Activated naive CD8-positive, alpha-beta T cell treated with anti-CD3 and anti-CD28 coated beads, Interleukin-2, amount 10 ng/mL, durations not matched to agents 7 days and 5 days (primary cell): ENCODE measurements around the gene TOP2A. TPM values are rescaled to one million over a fixed set of nuclear protein-coding genes. Genes with fewer than 3 reads are reported as not detected.
A peak's percentile ranks its signal among the peaks of the same experiment; 100 is the strongest.
"Not testable (repeated sequence)": the region's sequence is repeated elsewhere in the genome, so short reads cannot be mapped to it uniquely, and the experiment has no call there.

ENCODE experiments used
- ATAC-seq: fragments of 150-1000 bp; cut with Tn5 transposase; one replicate; pipeline ENCODE4 v1.10.0; 2021; ENCODE audit warnings: low read depth, moderate library complexity
- POLR2A ChIA-PET: fragments of 350-600 bp; sonication (Branson Sonifier 250); formaldehyde crosslinking; loops from one replicate; lab custom pipeline; 2021; ENCODE audit warnings: antibody characterized with exemption; lab: Charles Lee
- DNase-seq: peaks from one replicate; pipeline ENCODE4 v3.0.0; 2021
- H3K27ac Mint-ChIP-seq: one replicate; pipeline ENCODE4 v1.8.0; 2022; ENCODE audit warnings: mild to moderate bottlenecking, mixed read lengths
- H3K27me3 Mint-ChIP-seq: one replicate; pipeline ENCODE4 v1.8.0; 2022; ENCODE audit warnings: mild to moderate bottlenecking, moderate library complexity, mixed read lengths
- H3K36me3 Mint-ChIP-seq: one replicate; pipeline ENCODE4 v1.8.0; 2021; ENCODE audit warnings: mild to moderate bottlenecking, mixed read lengths
- H3K4me1 Mint-ChIP-seq: one replicate; pipeline ENCODE4 v1.8.0; 2021; ENCODE audit warnings: mixed read lengths
- H3K4me3 Mint-ChIP-seq: one replicate; pipeline ENCODE4 v1.8.0; 2022; ENCODE audit warnings: mild to moderate bottlenecking, moderate library complexity, mixed read lengths
- H3K9me3 Mint-ChIP-seq: one replicate; pipeline ENCODE4 v1.8.0; 2021; ENCODE audit warnings: mixed read lengths
- total RNA-seq, 2 experiments: library from RNA; stranded (reverse); gene quantifications; one replicate each; pipeline ENCODE4 v1.2.3, GENCODE V29; 2021

Gene TOP2A
- total RNA-seq, 2 experiments from 2014 or later = 313 to 314 TPM

- H3K4me3 Mint-ChIP-seq = no peak overlapping the region
Measured at GRCh38 chr17:40377832-40378231, 39.9 kb downstream of the TOP2A start.

GRCh38 chr17:40376541-40376940 is 41.2 kb downstream of the TOP2A start:
- H3K36me3 Mint-ChIP-seq, H3K27ac Mint-ChIP-seq, POLR2A ChIA-PET, DNase-seq, H3K9me3 Mint-ChIP-seq: not testable (repeated sequence)
- Mint-ChIP-seq H3K27me3 (peaks cover 16% of the 10 kb centered on the region), H3K4me1 (peaks cover 11% of the 10 kb centered on the region), H3K4me3 (peak overlapping the region; percentile 21)
- peak; percentile 18 for ATAC-seq

More at GRCh38 chr17:40377832-40378231, 39.9 kb downstream of the TOP2A start:
- Mint-ChIP-seq H3K36me3 (no peaks in the 10 kb centered on the region), H3K9me3 (peaks cover 4% of the 10 kb centered on the region), H3K4me1 (peaks cover 7% of the 10 kb centered on the region), H3K27me3 (peaks cover 16% of the 10 kb centered on the region), H3K27ac (no peak overlapping the region)
- ATAC-seq (no peak), DNase-seq (no peak)
- POLR2A ChIA-PET = no interaction called here

- H3K27ac Mint-ChIP-seq, DNase-seq, H3K9me3 Mint-ChIP-seq, H3K36me3 Mint-ChIP-seq, ATAC-seq, POLR2A ChIA-PET, H3K4me3 Mint-ChIP-seq: not testable (repeated sequence)
- Mint-ChIP-seq H3K4me1 (peaks cover 11% of the 10 kb centered on the region), H3K27me3 (peaks cover 16% of the 10 kb centered on the region)
Measured at GRCh38 chr17:40375786-40376185, 41.9 kb downstream of the TOP2A start.

GRCh38 chr17:40374821-40375498 is 42.7 kb downstream of the TOP2A start:
- DNase-seq (no peak), ATAC-seq (no peak)
- POLR2A ChIA-PET = no interaction called here
- Mint-ChIP-seq H3K4me3 (no peak overlapping the region), H3K27ac (no peak overlapping the region), H3K4me1 (peaks cover 11% of the 10 kb centered on the region), H3K9me3 (peaks cover 4% of the 10 kb centered on the region), H3K36me3 (no peaks in the 10 kb centered on the region), H3K27me3 (peaks cover 14% of the 10 kb centered on the region)

GRCh38 chr17:40373999-40374398 is 43.7 kb downstream of the TOP2A start:
- no peaks in the 10 kb centered on the region for H3K36me3 Mint-ChIP-seq
- ATAC-seq (no peak), DNase-seq (no peak)
- H3K9me3 Mint-ChIP-seq = peaks cover 4% of the 10 kb centered on the region
- peaks cover 12% of the 10 kb centered on the region for H3K4me1 Mint-ChIP-seq
- no peak overlapping the region for H3K4me3 Mint-ChIP-seq
- no peak overlapping the region for H3K27ac Mint-ChIP-seq
- POLR2A ChIA-PET = no interaction called here
- peaks cover 12% of the 10 kb centered on the region for H3K27me3 Mint-ChIP-seq

GRCh38 chr17:40373324-40373723 is 44.4 kb downstream of the TOP2A start:
- POLR2A ChIA-PET = interaction anchor here (0.8 kb wide), 1 partner anchor 71 kb away, joined by 3 read pairs; no protein-coding TSS in a partner anchor
- Mint-ChIP-seq H3K4me1 (peaks cover 12% of the 10 kb centered on the region), H3K4me3 (no peak overlapping the region), H3K27ac (no peak overlapping the region), H3K27me3 (peaks cover 8% of the 10 kb centered on the region), H3K9me3 (peaks cover 4% of the 10 kb centered on the region), H3K36me3 (no peaks in the 10 kb centered on the region)
- DNase-seq (no peak), ATAC-seq (no peak)

GRCh38 chr17:40372644-40373043 is 45.1 kb downstream of the TOP2A start:
- H3K27me3 Mint-ChIP-seq, DNase-seq, H3K36me3 Mint-ChIP-seq, H3K4me3 Mint-ChIP-seq, H3K9me3 Mint-ChIP-seq, ATAC-seq, H3K27ac Mint-ChIP-seq: not testable (repeated sequence)
- H3K4me1 Mint-ChIP-seq = peaks cover 12% of the 10 kb centered on the region
- POLR2A ChIA-PET = interaction anchor here (0.8 kb wide), 1 partner anchor 72 kb away, joined by 3 read pairs; no protein-coding TSS in a partner anchor

- POLR2A ChIA-PET = no interaction called here
- H3K9me3 Mint-ChIP-seq = peaks cover 4% of the 10 kb centered on the region
- H3K27ac Mint-ChIP-seq = no peak overlapping the region
- ATAC-seq (no peak), DNase-seq (peak; percentile 12)
- no peaks in the 10 kb centered on the region for H3K36me3 Mint-ChIP-seq
- H3K4me3 Mint-ChIP-seq = no peak overlapping the region
- H3K27me3 Mint-ChIP-seq = peaks cover 7% of the 10 kb centered on the region
- H3K4me1 Mint-ChIP-seq = peaks cover 11% of the 10 kb centered on the region
Measured at GRCh38 chr17:40372031-40372430, 45.7 kb downstream of the TOP2A start.

- DNase-seq = peak; percentile 33
- H3K36me3 Mint-ChIP-seq = no peaks in the 10 kb centered on the region
- no peak overlapping the region for H3K27ac Mint-ChIP-seq
- no peak overlapping the region for H3K4me3 Mint-ChIP-seq
- POLR2A ChIA-PET = no interaction called here
- peaks cover 8% of the 10 kb centered on the region for H3K4me1 Mint-ChIP-seq
- ATAC-seq = peak; percentile 80
- H3K27me3 Mint-ChIP-seq = peaks cover under 1% of the 10 kb centered on the region
- peaks cover under 1% of the 10 kb centered on the region for H3K9me3 Mint-ChIP-seq
Measured at GRCh38 chr17:40371261-40371929, 46.3 kb downstream of the TOP2A start.

- H3K4me1 Mint-ChIP-seq = peaks cover 8% of the 10 kb centered on the region
- no peak for ATAC-seq
- peak; percentile 23 for DNase-seq
- POLR2A ChIA-PET = no interaction called here
- no peak overlapping the region for H3K27ac Mint-ChIP-seq
- H3K9me3 Mint-ChIP-seq = no peaks in the 10 kb centered on the region
- H3K4me3 Mint-ChIP-seq = no peak overlapping the region
- no peaks in the 10 kb centered on the region for H3K36me3 Mint-ChIP-seq
- no peaks in the 10 kb centered on the region for H3K27me3 Mint-ChIP-seq
Measured at GRCh38 chr17:40369923-40370322, 47.8 kb downstream of the TOP2A start.

- H3K27ac Mint-ChIP-seq, POLR2A ChIA-PET, ATAC-seq, H3K9me3 Mint-ChIP-seq, H3K4me3 Mint-ChIP-seq, H3K27me3 Mint-ChIP-seq, H3K36me3 Mint-ChIP-seq: not testable (repeated sequence)
- peaks cover 13% of the 10 kb centered on the region for H3K4me1 Mint-ChIP-seq
- peak; percentile 23 for DNase-seq
Measured at GRCh38 chr17:40367728-40368127, 50.0 kb downstream of the TOP2A start.

- peaks cover 12% of the 10 kb centered on the region for H3K4me1 Mint-ChIP-seq
- H3K9me3 Mint-ChIP-seq = no peaks in the 10 kb centered on the region
- peak overlapping the region; percentile 56 for H3K27ac Mint-ChIP-seq
- no peaks in the 10 kb centered on the region for H3K36me3 Mint-ChIP-seq
- H3K27me3 Mint-ChIP-seq = peaks cover 2% of the 10 kb centered on the region
- ATAC-seq = no peak
- POLR2A ChIA-PET = no interaction called here
- DNase-seq = peak; percentile 27
- no peak overlapping the region for H3K4me3 Mint-ChIP-seq
Measured at GRCh38 chr17:40366861-40367518, 50.7 kb downstream of the TOP2A start.

- Mint-ChIP-seq H3K4me1 (peaks cover 16% of the 10 kb centered on the region), H3K27ac (no peak overlapping the region), H3K27me3 (peaks cover 3% of the 10 kb centered on the region), H3K4me3 (no peak overlapping the region), H3K36me3 (no peaks in the 10 kb centered on the region), H3K9me3 (no peaks in the 10 kb centered on the region)
- no peak for ATAC-seq
- no peak for DNase-seq
- POLR2A ChIA-PET = no interaction called here
Measured at GRCh38 chr17:40366076-40366860, 51.4 kb downstream of the TOP2A start.
